NCI-H524 (cell line): ENCODE results near the gene PRF1.
"Not testable (repeated sequence)": the region's sequence is repeated elsewhere in the genome, so short reads cannot be mapped to it uniquely, and the experiment has no call there.

Source experiments
- DNase-seq, 2 experiments: peaks; one replicate each; lab custom pipeline; 2025; lab: John Stamatoyannopoulos, UW

Gene PRF1

GRCh38 chr10:70617798-70618568, 15.4 kb upstream of the PRF1 start:
- DNase-seq: no peak

GRCh38 chr10:70616761-70617160, 14.2 kb upstream of the PRF1 start:
- DNase-seq: no peak

- DNase-seq: no peak
These were observed 13.4 kb upstream of the PRF1 start for GRCh38 chr10:70615784-70616522.

GRCh38 chr10:70615211-70615610, 12.7 kb upstream of the PRF1 start:
- DNase-seq: no peak

GRCh38 chr10:70614364-70614763, 11.8 kb upstream of the PRF1 start:
- not testable (repeated sequence) for DNase-seq

- DNase-seq: no peak
These were observed 11.4 kb upstream of the PRF1 start for GRCh38 chr10:70613941-70614340.

- no peak for DNase-seq
These were observed 5.4 kb upstream of the PRF1 start for GRCh38 chr10:70607936-70608335.

- no peak for DNase-seq
These were observed 2.6 kb upstream of the PRF1 start for GRCh38 chr10:70605161-70605560.

GRCh38 chr10:70604106-70604505, 1.6 kb upstream of the PRF1 start:
- peak; percentile 45 to 82 for DNase-seq

- no peak for DNase-seq
These were observed 884 bp upstream of the PRF1 start for GRCh38 chr10:70603449-70603801.

GRCh38 chr10:70601746-70602145, 795 bp downstream of the PRF1 start:
- no peak for DNase-seq

- DNase-seq: no peak
These were observed 1.8 kb downstream of the PRF1 start for GRCh38 chr10:70600512-70601395.

- DNase-seq: no peak
These were observed 2.8 kb downstream of the PRF1 start for GRCh38 chr10:70599791-70600190.

- DNase-seq: no peak
These were observed 3.2 kb downstream of the PRF1 start for GRCh38 chr10:70599319-70599718.

GRCh38 chr10:70598857-70599295, 3.7 kb downstream of the PRF1 start:
- DNase-seq: no peak

GRCh38 chr10:70597856-70598815, 4.4 kb downstream of the PRF1 start:
- no peak for DNase-seq

GRCh38 chr10:70596860-70597809, 5.4 kb downstream of the PRF1 start:
- peak; percentile 4 to 15 for DNase-seq

- DNase-seq: no peak
These were observed 6.3 kb downstream of the PRF1 start for GRCh38 chr10:70596110-70596798.

- DNase-seq: no peak
These were observed 7.0 kb downstream of the PRF1 start for GRCh38 chr10:70595566-70596016.
